GM23338 (cell line): ENCODE measurements around the gene TLCD5. TPM values are rescaled to one million over a fixed set of nuclear protein-coding genes. Genes with fewer than 3 reads are reported as not detected.

ENCODE experiments used
- ATAC-seq: fragments of 200-7000 bp; cut with Tn5 transposase; 3 replicates; pipeline ENCODE4 v1.9.1; 2020
- DNase-seq: peaks from one replicate; pipeline ENCODE4 v3.0.0-alpha.2; 2015; ENCODE audit warnings: low spot score
- H2AFZ ChIP-seq: fragments of 200-600 bp; sonication (generic); 2 replicates; pipeline ENCODE4 v1.8.0; 2016; ENCODE audit warnings: antibody characterized with exemption, mild to moderate bottlenecking, moderate library complexity
- H3F3A ChIP-seq: fragments of 200-600 bp; sonication (generic); replicated peaks from 2 replicates; pipeline ENCODE4 v1.8.0; 2017; ENCODE audit warnings: antibody characterized with exemption, mixed run types, low read depth
- H3K27ac ChIP-seq: fragments of 200-600 bp; sonication (generic); 2 replicates; pipeline ENCODE4 v1.6.1; 2016; ENCODE audit warnings: low read depth
- H3K27me3 ChIP-seq: fragments of 200-600 bp; sonication (generic); 2 replicates; pipeline ENCODE4 v1.8.0; 2016; ENCODE audit warnings: mild to moderate bottlenecking, mixed run types, moderate library complexity; ENCODE audit not compliant: insufficient read depth
- H3K36me3 ChIP-seq: fragments of 200-600 bp; sonication (generic); 2 replicates; pipeline ENCODE4 v1.8.0; 2016; ENCODE audit warnings: mild to moderate bottlenecking; ENCODE audit not compliant: insufficient read depth
- H3K4me1 ChIP-seq: fragments of 200-600 bp; sonication (generic); 2 replicates; pipeline ENCODE4 v1.8.0; 2016; ENCODE audit warnings: mild to moderate bottlenecking, moderate library complexity; ENCODE audit not compliant: insufficient read depth
- H3K4me2 ChIP-seq: fragments of 200-600 bp; sonication (generic); 2 replicates; pipeline ENCODE4 v1.7.1; 2017; ENCODE audit warnings: mixed run types
- H3K4me3 ChIP-seq: fragments of 200-600 bp; sonication (generic); 2 replicates; pipeline ENCODE4 v1.6.1; 2016; ENCODE audit warnings: mixed run types
- H3K79me2 ChIP-seq: fragments of 200-600 bp; sonication (generic); replicated peaks from 2 replicates; pipeline ENCODE4 v1.8.0; 2017; ENCODE audit warnings: mild to moderate bottlenecking; ENCODE audit not compliant: insufficient read depth
- H3K9me2 ChIP-seq: fragments of 200-600 bp; sonication (generic); 2 replicates; pipeline ENCODE4 v1.8.0; 2017; ENCODE audit not compliant: insufficient read depth
- H4K20me1 ChIP-seq: fragments of 200-600 bp; sonication (generic); replicated peaks from 2 replicates; pipeline ENCODE4 v1.8.0; 2017; ENCODE audit warnings: mild to moderate bottlenecking; ENCODE audit not compliant: insufficient read depth
- H3K27ac Mint-ChIP-seq: 2 replicates; pipeline ENCODE4 v1.8.0; 2020; ENCODE audit warnings: inconsistent platforms, mild to moderate bottlenecking, moderate library complexity, mixed read lengths
- H3K27me3 Mint-ChIP-seq: 3 replicates; pipeline ENCODE4 v1.8.0; 2022; ENCODE audit warnings: low read depth, mild to moderate bottlenecking, moderate library complexity, mixed read lengths, inconsistent platforms; ENCODE audit not compliant: insufficient read depth, poor library complexity
- H3K36me3 Mint-ChIP-seq: 3 replicates; pipeline ENCODE4 v1.8.0; 2021; ENCODE audit warnings: low read depth, mild to moderate bottlenecking, inconsistent platforms, moderate library complexity, mixed read lengths
- H3K4me1 Mint-ChIP-seq: 3 replicates; pipeline ENCODE4 v1.8.0; 2020; ENCODE audit warnings: mild to moderate bottlenecking, inconsistent platforms, mixed read lengths
- H3K4me3 Mint-ChIP-seq: 3 replicates; pipeline ENCODE4 v1.8.0; 2021; ENCODE audit warnings: moderate library complexity, mild to moderate bottlenecking, inconsistent platforms, mixed read lengths
- H3K9me3 Mint-ChIP-seq: 3 replicates; pipeline ENCODE4 v1.8.0; 2020; ENCODE audit warnings: moderate library complexity, mild to moderate bottlenecking, inconsistent platforms, mixed read lengths
- CREB1 ChIP-seq: fragments of 250-450 bp; sonication (Bioruptor Pico); IDR thresholded peaks from 2 replicates; pipeline ENCODE4 v1.5.0; 2020; ENCODE audit warnings: low read depth, mild to moderate bottlenecking, moderate library complexity
- CTCF ChIP-seq, 2 experiments: fragments of 200-600 bp in 1 of 2; sonication (generic) in 1 of 2; conservative IDR thresholded peaks; 2 replicates each; pipeline versions ENCODE4 v1.5.1 to v1.6.1; 2016 to 2017; ENCODE audit warnings: antibody characterized with exemption in 2 of 2, low read depth in 2 of 2, mild to moderate bottlenecking in 2 of 2, moderate library complexity in 1 of 2
- EZH2 ChIP-seq: fragments of 200-600 bp; sonication (generic); IDR thresholded peaks from one replicate; pipeline ENCODE4 v1.8.0; 2017; ENCODE audit warnings: antibody characterized with exemption, mild to moderate bottlenecking, low read depth; ENCODE audit not compliant: unreplicated experiment
- EZH2phosphoT487 ChIP-seq: fragments of 200-600 bp; sonication (generic); IDR thresholded peaks from one replicate; pipeline ENCODE4 v1.8.1; 2018; ENCODE audit warnings: antibody characterized with exemption; ENCODE audit not compliant: unreplicated experiment
- JUNB ChIP-seq: IDR thresholded peaks from one replicate; pipeline ENCODE4 v1.6.1; 2016; ENCODE audit warnings: antibody characterized with exemption; ENCODE audit not compliant: unreplicated experiment
- NANOG ChIP-seq: IDR thresholded peaks from 2 replicates; pipeline ENCODE4 v1.6.1; 2016; ENCODE audit warnings: antibody characterized with exemption, borderline replicate concordance
- POLR2AphosphoS5 ChIP-seq: IDR thresholded peaks from 2 replicates; pipeline ENCODE4 v1.6.1; 2016; ENCODE audit warnings: antibody characterized with exemption, low read depth
- REST ChIP-seq: IDR thresholded peaks from one replicate; pipeline ENCODE4 v1.6.1; 2018; ENCODE audit warnings: antibody characterized with exemption; ENCODE audit not compliant: unreplicated experiment
- STAT1 ChIP-seq: IDR thresholded peaks from one replicate; pipeline ENCODE4 v1.6.1; 2016; ENCODE audit warnings: antibody characterized with exemption; ENCODE audit not compliant: unreplicated experiment
- ZNF114 ChIP-seq: fragments of 250-450 bp; sonication (Bioruptor Pico); IDR thresholded peaks from 2 replicates; pipeline ENCODE4 v1.5.0; 2020; ENCODE audit warnings: mild to moderate bottlenecking, moderate library complexity
- ZNF462 ChIP-seq: fragments of 250-450 bp; sonication (Bioruptor Pico); IDR thresholded peaks from 2 replicates; pipeline ENCODE4 v1.5.0; 2020; ENCODE audit warnings: mild to moderate bottlenecking, moderate library complexity
- polyA plus RNA-seq: library from polyadenylated mRNA; unstranded; fragments of >200 nt; fragmentation: Nextera tagmentation; extraction: Ambion mirVana; gene quantifications from 2 replicates; pipeline ENCODE4 v1.2.1, GENCODE V29; 2016
- total RNA-seq: library from RNA; depleted of rRNA; stranded (reverse); fragments of >200 nt; shearing (Covaris generic); gene quantifications from 2 replicates; pipeline ENCODE4 v1.2.3, GENCODE V29; 2014

The TLCD5 gene
- total and polyA plus RNA-seq, 2 experiments from 2014 or later: 5.2 to 10.0 TPM

- H2AFZ ChIP-seq: no peak overlapping the region
- H3K4me2 ChIP-seq: no peak overlapping the region
- ATAC-seq: no peak
- H3K36me3 ChIP-seq: no peaks in the 10 kb centered on the region
- Mint-ChIP-seq H3K36me3 (no peaks in the 10 kb centered on the region), H3K4me1 (peaks cover 12% of the 10 kb centered on the region), H3K4me3 (no peak overlapping the region), H3K27ac (no peak overlapping the region), H3K9me3 (no peaks in the 10 kb centered on the region), H3K27me3 (peaks cover 4% of the 10 kb centered on the region)
- no peaks in the 10 kb centered on the region for H3K27me3 ChIP-seq
- TF ChIP-seq POLR2AphosphoS5 (no peak), CTCF (conservative IDR thresholded peaks at IDR 0.05; ENCODE audit: low read depth in 2 of 2) (no peak), NANOG (no peak), CREB1 (CRISPR knock-in tag) (no peak), ZNF114 (CRISPR knock-in tag) (no peak), EZH2 (no peak), REST (no peak), JUNB (no peak), STAT1 (no peak), EZH2phosphoT487 (no peak), ZNF462 (CRISPR knock-in tag) (no peak)
- DNase-seq: no peak
- no peaks in the 10 kb centered on the region for H3F3A ChIP-seq
- no peak overlapping the region for H3K4me3 ChIP-seq
- H3K4me1 ChIP-seq: no peaks in the 10 kb centered on the region
- no peaks in the 10 kb centered on the region for H3K9me2 ChIP-seq
- no peaks in the 10 kb centered on the region for H3K79me2 ChIP-seq
- H4K20me1 ChIP-seq: no peaks in the 10 kb centered on the region
- no peak overlapping the region for H3K27ac ChIP-seq
Measured at GRCh38 chr11:120296554-120296953, 28.5 kb upstream of the TLCD5 start.
